K562 (cell line): ENCODE results near the gene OR8B8. TPM values are rescaled to one million over a fixed set of nuclear protein-coding genes. Genes with fewer than 3 reads are reported as not detected.

Source experiments
- ARID4B ChIP-seq: sonication (generic); formaldehyde crosslinking; IDR thresholded peaks from 2 replicates; pipeline ENCODE4 v1.8.0; 2022; ENCODE audit warnings: mild to moderate bottlenecking, missing genetic modification reagents
- CTCF ChIP-seq, 3 experiments: IDR thresholded peaks in 2 of 3; conservative IDR thresholded peaks in 1 of 3; 2 replicates each; pipeline ENCODE4 v1.5.1; 2011 to 2012; ENCODE audit warnings: low read length in 3 of 3, mild to moderate bottlenecking in 3 of 3, control low read depth in 2 of 3, improper control_type of control experiment in 1 of 3, inconsistent platforms in 1 of 3, low read depth in 1 of 3, mixed read lengths in 1 of 3, moderate library complexity in 1 of 3; ENCODE audit not compliant: insufficient read depth in 2 of 3
- RAD21 ChIP-seq, 2 experiments: fragments of 250-450 bp in 1 of 2; fragments of 450-650 bp in 1 of 2; sonication (Bioruptor Pico) in 1 of 2; formaldehyde crosslinking in 1 of 2; IDR thresholded peaks in 1 of 2; conservative IDR thresholded peaks in 1 of 2; 2 replicates each; pipeline versions ENCODE4 v1.4.0 to v1.8.0; 2020 to 2022; ENCODE audit warnings: mild to moderate bottlenecking in 2 of 2, moderate library complexity in 1 of 2
- SMC3 ChIP-seq: conservative IDR thresholded peaks from 2 replicates; pipeline ENCODE4 v1.6.1; 2011; ENCODE audit warnings: low read depth, low read length, improper control_type of control experiment; ENCODE audit not compliant: insufficient read depth
- TAF7 ChIP-seq: fragments of 450-650 bp; IDR thresholded peaks from 2 replicates; pipeline ENCODE4 v1.6.1; 2016; ENCODE audit warnings: missing genetic modification characterization, missing compliant biosample characterization
- polyA plus RNA-seq, 8 experiments: library from polyadenylated mRNA; depleted of rRNA in 4 of 8; stranded (reverse) in 5 of 8; unstranded in 3 of 8; fragments of >200 nt; fragmentation: Nextera tagmentation in 2 of 8; fragmentation: Illumina TruSeq in 1 of 8; extraction: Ambion mirVana in 2 of 8; extraction: Trizol in 1 of 8; gene quantifications; 2 replicates each; pipeline versions ENCODE4 v1.2.1 to v1.2.3, GENCODE V29; 2011 to 2014; ENCODE audit warnings: inconsistent platforms in 1 of 8, missing spikeins in 1 of 8
- total RNA-seq, 7 experiments: library from RNA; depleted of rRNA in 6 of 7; stranded (reverse); fragments of >200 nt in 6 of 7; fragmentation: Illumina TruSeq in 2 of 7; extraction: Trizol in 2 of 7; gene quantifications; 2 replicates each; pipeline versions ENCODE4 v1.2.1 to v1.2.3, GENCODE V29; 2011 to 2021; ENCODE audit warnings: low replicate concordance in 1 of 7

Gene OR8B8
- total and polyA plus RNA-seq, 9 of the 15 experiments (the other 6 are each of a cell fraction or from before 2014, with no cell fraction given), result 0.18 TPM; not detected in 8

GRCh38 chr11:124415356-124415923 is 30.1 kb downstream of the OR8B8 start (continued):
- peak; percentile 60 to 83 for TF ChIP-seq RAD21 (CRISPR knock-in tag; conservative IDR thresholded peaks at IDR 0.05 in 1 of 2, IDR thresholded peaks at IDR 0.05 in 1 of 2)
- no peak for TF ChIP-seq TAF7 (tag)
- peak; percentile 42; the same call in 1 of the 2 replicates for TF ChIP-seq SMC3
- TF ChIP-seq CTCF (IDR thresholded peaks at IDR 0.05 in 2 of 3, conservative IDR thresholded peaks at IDR 0.05 in 1 of 3; ENCODE audit: insufficient read depth in 2 of 3, low read depth in 1 of 3, low read length in 3 of 3), result peak; percentile 48 to 80 (median 53); a peak in 5 of 6 replicates
- TF ChIP-seq ARID4B (CRISPR knock-in tag), result no peak
